ENCODE measurements around the gene TBC1D3I.
"Not testable (repeated sequence)": the region's sequence is repeated elsewhere in the genome, so short reads cannot be mapped to it uniquely, and the experiment has no call there.

Gene TBC1D3I

DNA sequence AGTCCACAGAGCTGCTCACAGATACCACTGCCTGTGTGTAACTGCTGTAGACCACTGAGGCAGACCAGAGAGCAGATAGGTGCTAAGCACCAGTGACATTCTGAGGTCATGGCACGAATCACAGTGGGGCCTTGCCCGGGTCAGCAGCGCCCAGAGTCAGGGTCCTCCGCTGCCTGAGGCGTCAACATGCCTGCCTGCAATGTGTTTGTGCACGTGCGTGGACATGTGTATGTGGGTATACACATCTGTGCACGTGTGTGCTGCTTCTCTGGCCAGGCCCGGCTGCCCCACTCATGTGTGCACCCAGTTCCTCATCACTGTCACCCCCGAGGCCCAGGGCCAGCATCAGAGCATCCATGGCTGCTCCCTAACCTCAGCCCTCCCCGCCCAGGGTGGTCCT, at the start of gene TBC1D3I:
TSS of gene TBC1D3I (minus strand) at position 101 of the 400 bp plus-strand sequence. CDS start 1,585 bp downstream, outside the sequence.
- H3K9me3 Mint-ChIP-seq; H3K27ac Mint-ChIP-seq; H3K4me1 Mint-ChIP-seq; DNase-seq; H3K4me3 Mint-ChIP-seq; H3K27me3 Mint-ChIP-seq (ENCODE audit: low read depth, poor library complexity); H3K36me3 Mint-ChIP-seq (ENCODE audit: low read depth): not testable (repeated sequence)

DNA sequence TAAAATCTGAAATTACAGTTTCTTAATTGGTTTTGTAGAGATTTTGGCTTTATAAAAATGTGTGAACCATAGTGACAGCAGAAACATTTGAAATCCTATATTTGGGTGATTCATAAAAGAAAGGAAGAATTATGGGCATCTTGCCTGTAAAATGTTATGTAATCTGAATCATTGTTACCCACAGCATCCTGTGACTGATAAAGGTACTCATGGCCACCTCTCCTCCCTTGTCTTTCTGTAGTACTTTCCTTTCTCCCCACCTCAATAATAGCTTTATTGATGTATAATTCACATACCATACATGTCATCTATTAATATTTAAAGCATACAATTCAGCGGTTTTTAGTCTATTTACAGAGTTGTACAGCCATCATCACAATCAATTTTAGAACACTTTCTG, 30.8 kb upstream of the TBC1D3I start:
- H3K4me3 Mint-ChIP-seq; H3K4me1 Mint-ChIP-seq; H3K9me3 Mint-ChIP-seq; H3K36me3 Mint-ChIP-seq (ENCODE audit: low read depth); DNase-seq; H3K27me3 Mint-ChIP-seq (ENCODE audit: low read depth, poor library complexity); H3K27ac Mint-ChIP-seq: not testable (repeated sequence)

DNA sequence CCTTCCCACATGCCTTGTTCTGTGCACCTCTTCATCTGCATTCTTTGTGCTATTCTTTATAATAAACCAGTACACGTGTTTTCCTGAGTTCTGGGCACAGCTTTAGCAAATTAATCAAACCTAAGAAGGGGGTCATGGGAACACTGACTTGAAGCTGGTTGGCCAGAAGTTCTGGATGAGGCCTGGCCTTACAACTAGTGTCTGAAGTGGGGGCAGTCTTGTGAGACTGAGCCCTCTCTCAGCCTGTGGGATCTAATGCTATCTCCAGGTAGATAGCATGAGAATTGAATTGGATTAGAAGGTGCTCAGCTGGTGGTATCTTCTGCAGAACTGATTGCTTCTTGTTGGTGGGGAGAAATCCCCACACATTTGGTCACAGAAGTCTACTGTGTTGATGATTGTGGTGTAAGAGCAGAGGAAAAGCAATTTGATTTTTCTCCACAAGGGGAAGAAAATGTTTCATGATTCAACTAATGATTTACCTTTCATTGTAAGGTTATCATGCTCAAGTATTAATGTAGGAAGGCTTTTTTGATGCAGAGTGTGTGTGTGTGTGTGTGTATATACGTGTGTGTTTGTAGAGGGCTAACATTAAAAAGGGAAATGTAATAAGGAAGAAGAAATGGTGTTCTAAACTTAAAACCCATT, 25.7 kb upstream of the TBC1D3I start:
- not testable (repeated sequence) for H3K9me3 Mint-ChIP-seq; H3K4me1 Mint-ChIP-seq; H3K4me3 Mint-ChIP-seq; H3K27ac Mint-ChIP-seq; H3K36me3 Mint-ChIP-seq (ENCODE audit: low read depth); DNase-seq; H3K27me3 Mint-ChIP-seq (ENCODE audit: low read depth, poor library complexity)

DNA sequence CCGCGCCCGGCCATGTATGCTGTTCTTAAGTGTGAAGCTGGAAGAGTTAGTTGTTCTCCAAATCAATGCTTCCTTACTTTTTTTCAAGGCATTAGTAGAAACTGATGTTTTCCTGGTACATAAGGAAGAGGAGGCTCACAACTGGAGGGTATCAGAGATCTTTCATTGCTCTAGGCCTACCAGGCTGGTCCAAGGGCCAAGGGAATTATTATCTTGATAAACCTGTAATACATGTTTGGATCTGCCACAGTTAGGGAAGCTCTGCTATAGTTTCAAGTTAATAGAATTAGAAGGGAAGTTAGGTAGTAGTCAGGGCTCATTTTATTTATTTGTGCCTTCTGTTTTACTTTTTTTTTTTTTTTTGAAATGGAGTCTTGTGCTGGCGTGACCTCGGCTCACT, 19.8 kb upstream of the TBC1D3I start:
- not testable (repeated sequence) for H3K27ac Mint-ChIP-seq; DNase-seq; H3K4me1 Mint-ChIP-seq; H3K27me3 Mint-ChIP-seq (ENCODE audit: low read depth, poor library complexity); H3K9me3 Mint-ChIP-seq; H3K36me3 Mint-ChIP-seq (ENCODE audit: low read depth); H3K4me3 Mint-ChIP-seq

DNA sequence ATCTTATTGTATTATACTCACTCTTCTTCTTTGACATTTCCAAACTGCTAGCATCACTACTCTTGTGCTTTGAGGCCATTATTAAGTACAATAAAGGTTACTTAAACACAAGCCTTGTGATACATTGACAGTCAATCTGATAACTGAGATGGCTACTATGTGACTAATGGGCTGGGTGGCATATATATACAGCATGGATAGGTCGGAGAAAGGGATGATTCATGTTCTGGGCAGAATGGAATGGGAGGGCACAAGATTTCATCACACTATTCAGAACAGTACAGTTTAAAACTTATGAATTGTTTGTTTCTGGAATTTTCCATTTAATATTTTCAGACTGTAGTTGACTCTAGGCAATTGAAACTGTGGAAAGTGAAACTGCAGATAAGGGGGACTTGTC, 18.9 kb upstream of the TBC1D3I start:
- H3K4me3 Mint-ChIP-seq; H3K4me1 Mint-ChIP-seq; DNase-seq; H3K27me3 Mint-ChIP-seq (ENCODE audit: low read depth, poor library complexity); H3K9me3 Mint-ChIP-seq; H3K27ac Mint-ChIP-seq; H3K36me3 Mint-ChIP-seq (ENCODE audit: low read depth): not testable (repeated sequence)

DNA sequence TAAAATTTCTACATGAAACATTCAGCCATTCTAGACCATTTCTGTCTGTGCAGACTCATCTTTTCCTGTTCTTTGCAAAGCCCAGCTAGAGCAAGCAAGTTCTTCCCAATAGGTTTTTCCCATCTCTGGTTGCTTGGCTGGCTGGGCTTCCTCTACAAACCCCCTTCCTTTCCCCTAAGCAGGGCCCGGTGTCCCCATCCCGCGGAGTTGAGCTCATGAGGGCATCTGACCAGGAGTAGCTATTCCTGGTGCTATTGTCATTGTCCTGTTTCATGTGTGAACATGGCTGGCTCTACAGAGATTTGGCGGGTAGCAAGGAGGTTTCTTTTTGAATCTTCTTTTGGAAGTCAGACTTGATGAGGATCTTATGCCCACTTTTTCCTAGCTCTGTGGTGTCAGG, 22.3 kb downstream of the TBC1D3I start:
- not testable (repeated sequence) for H3K4me1 Mint-ChIP-seq; H3K4me3 Mint-ChIP-seq; H3K27ac Mint-ChIP-seq; DNase-seq; H3K36me3 Mint-ChIP-seq (ENCODE audit: low read depth); H3K9me3 Mint-ChIP-seq; H3K27me3 Mint-ChIP-seq (ENCODE audit: low read depth, poor library complexity)

DNA sequence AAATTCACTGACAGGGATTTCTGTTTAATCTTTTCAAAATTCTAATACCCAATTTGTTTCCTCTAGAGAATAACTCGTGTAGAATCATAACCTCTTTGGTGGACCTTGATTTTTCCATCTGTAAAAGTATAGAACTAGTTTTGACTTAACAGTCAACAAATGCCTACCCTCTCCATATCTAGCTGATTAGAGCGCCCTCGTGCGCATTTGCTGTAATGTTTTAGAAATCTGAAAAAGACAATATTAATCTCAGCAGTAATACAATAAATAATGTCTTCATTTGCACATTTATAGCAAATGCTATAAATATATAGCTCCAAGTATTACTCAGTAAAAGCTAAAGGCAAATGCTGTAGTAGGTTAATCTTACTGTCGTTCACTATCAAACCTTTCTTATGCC, 34.7 kb downstream of the TBC1D3I start:
- not testable (repeated sequence) for H3K4me1 Mint-ChIP-seq; H3K9me3 Mint-ChIP-seq; DNase-seq; H3K27me3 Mint-ChIP-seq (ENCODE audit: low read depth, poor library complexity); H3K27ac Mint-ChIP-seq; H3K4me3 Mint-ChIP-seq; H3K36me3 Mint-ChIP-seq (ENCODE audit: low read depth)

DNA sequence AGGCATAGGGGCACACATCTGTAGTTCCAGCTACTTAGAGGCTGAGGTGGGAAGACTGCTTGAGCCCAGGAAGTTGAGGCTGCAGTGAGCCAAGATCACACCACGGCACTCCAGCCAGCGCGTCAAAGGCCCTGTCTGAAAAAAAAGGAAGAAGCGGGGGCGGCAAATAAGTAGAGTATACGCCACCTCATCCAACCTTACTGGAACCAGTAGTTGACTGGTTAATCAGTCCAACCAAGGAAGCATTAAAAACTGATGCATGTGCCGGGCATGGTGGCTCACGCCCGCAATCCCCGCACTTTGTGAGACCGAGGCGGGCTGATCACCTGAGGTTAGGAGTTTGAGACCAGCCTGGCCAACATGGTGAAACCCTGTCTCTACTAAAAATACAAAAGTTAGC, 41.4 kb downstream of the TBC1D3I start:
- H3K36me3 Mint-ChIP-seq (ENCODE audit: low read depth); DNase-seq; H3K4me3 Mint-ChIP-seq; H3K4me1 Mint-ChIP-seq; H3K27ac Mint-ChIP-seq: not testable (repeated sequence)
- Mint-ChIP-seq H3K9me3 (peaks cover 20% of the 10 kb centered on the region), H3K27me3 (ENCODE audit: low read depth, poor library complexity) (peaks cover 10% of the 10 kb centered on the region)

DNA sequence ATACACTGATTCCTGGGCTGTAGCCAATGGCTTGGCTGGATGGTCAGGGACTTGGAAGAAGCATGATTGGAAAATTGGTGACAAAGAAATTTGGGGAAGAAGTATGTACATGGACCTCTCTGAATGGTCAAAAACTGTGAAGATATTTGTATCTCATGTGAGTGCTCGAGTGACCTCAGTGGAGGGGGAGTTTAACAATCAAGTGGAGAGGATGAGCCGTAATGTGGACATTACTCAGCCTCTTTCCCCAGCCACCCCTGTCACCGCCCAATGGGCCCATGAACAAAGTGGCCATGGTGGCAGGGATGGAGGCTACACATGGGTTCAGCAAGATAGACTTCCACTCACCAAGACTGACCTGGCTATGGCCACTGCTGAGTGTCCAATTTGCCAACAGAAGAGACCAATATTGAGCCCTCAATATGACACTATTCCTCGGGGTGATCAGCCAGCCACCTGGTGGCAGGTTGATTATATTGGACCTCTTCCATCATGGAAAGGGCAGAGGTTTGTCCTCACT, 42.7 kb downstream of the TBC1D3I start:
- H3K27ac Mint-ChIP-seq, H3K4me3 Mint-ChIP-seq, DNase-seq: not testable (repeated sequence)

DNA sequence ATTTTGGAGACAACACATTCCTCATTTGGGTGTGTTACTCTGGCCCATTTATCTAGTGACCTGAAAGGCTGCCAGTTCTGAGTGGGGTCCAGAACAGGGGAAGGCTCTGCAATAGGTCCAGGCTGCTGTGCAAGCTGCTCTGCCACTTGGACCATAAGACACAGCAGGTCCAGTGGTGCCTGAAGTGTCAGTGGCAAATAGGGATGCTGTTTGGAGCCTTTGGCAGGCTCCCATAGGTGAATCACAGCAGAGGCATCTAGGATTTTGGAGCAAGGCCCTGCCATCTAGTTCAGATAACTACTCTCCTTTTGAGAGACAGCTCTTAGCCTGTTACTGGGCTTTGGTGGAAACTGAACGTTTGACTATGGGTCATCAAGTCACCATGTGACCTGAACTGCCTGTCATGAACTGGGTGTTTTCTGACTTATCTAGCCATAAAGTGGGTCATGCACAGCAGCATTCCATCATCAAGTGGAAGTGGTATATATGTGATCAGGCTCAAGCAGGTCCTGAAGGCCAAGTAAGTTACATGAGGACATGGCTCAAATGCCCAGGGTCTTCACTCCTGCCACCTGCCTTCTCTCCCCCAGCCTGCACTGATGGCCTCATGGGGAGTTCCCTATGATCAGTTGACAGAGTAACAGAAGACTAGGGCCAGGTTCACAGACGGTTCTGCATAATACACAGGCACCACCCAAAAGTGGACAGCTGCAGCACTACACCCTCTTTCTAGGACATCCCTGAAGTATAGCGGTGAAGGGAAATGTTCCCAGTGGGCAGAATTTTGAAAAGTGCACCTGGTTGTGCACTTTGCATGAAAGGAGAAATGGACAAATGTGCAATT, 43.4 kb downstream of the TBC1D3I start:
- Mint-ChIP-seq H3K9me3 (peaks cover 25% of the 10 kb centered on the region), H3K27me3 (ENCODE audit: low read depth, poor library complexity) (peaks cover 11% of the 10 kb centered on the region)
- not testable (repeated sequence) for DNase-seq; H3K4me1 Mint-ChIP-seq; H3K36me3 Mint-ChIP-seq (ENCODE audit: low read depth); H3K27ac Mint-ChIP-seq; H3K4me3 Mint-ChIP-seq

More for the DNA sequence above, 42.7 kb downstream of the TBC1D3I start:
- not testable (repeated sequence) for H3K4me1 Mint-ChIP-seq; H3K36me3 Mint-ChIP-seq (ENCODE audit: low read depth)
- Mint-ChIP-seq H3K9me3 (peaks cover 25% of the 10 kb centered on the region), H3K27me3 (ENCODE audit: low read depth, poor library complexity) (peaks cover 10% of the 10 kb centered on the region)

DNA sequence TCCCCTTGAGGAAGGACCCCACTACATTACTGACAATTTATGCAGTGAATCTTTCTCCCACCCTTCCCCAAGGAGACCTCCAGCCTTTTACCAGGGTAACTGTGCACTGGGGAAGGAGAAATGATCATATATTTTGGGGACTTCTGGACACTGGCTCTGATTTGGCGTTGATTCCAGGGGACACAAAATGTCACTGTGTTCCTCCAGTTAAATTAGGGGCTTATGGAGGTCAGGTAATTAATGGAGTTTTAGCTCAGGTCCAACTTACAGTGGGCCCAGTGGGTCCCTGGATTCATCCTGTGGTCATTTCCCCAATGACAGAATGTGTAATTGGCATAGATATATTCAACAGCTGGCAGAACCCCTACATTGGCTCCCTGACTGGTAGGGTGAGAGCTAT, 44.8 kb downstream of the TBC1D3I start:
- not testable (repeated sequence) for DNase-seq, H3K4me3 Mint-ChIP-seq, H3K27ac Mint-ChIP-seq

DNA sequence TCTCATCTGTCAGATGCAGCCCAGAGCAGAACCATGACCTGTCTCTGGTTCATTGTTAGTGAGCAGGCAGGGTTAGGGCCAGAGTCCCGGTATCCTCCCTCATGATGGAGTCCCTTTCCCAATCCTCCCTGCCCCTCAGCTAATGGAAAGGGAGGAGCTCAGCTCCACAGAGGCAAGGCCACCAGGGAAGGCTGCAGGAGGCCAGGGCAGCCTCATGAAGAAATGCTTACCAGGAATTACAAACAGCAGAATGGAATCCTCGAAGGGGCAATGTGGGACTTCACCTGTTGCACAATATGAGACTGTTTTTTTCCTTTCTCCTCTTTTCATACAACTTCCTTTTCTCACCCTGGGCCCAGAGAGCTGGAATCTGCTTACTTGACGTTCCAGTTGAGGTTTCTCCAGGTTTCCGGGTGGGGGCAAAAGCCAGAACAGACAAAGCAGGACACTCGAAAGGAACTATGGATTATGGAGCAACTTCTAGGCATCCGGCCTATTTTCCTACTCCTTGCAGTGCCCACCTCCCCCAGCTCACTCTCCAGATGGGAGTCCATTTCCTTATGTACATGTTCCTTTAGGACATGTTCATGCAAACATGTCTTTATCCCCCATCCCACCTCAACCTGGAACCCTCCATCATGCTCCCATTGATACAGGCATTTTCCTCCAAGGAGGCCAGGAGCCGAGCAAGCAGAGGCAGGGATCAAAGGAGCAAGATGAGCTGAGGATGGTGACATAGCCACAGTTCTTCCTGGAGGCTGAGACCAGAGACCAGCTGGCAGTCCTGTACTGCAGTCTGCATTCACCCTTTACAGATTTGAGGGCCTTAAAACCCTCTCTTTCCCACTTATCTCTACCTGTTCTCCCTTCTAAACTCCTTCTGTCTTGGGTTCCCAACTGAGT, 48.7 kb downstream of the TBC1D3I start:
- not testable (repeated sequence) for DNase-seq; H3K36me3 Mint-ChIP-seq (ENCODE audit: low read depth); H3K27ac Mint-ChIP-seq; H3K4me3 Mint-ChIP-seq
- Mint-ChIP-seq H3K9me3 (peaks cover 25% of the 10 kb centered on the region), H3K4me1 (peaks cover 24% of the 10 kb centered on the region), H3K27me3 (ENCODE audit: low read depth, poor library complexity) (peaks cover 21% of the 10 kb centered on the region)

More for the DNA sequence above, 44.8 kb downstream of the TBC1D3I start:
- H3K27me3 Mint-ChIP-seq (ENCODE audit: low read depth, poor library complexity), result peaks cover 23% of the 10 kb centered on the region
- peaks cover 25% of the 10 kb centered on the region for H3K9me3 Mint-ChIP-seq
- not testable (repeated sequence) for H3K36me3 Mint-ChIP-seq (ENCODE audit: low read depth); H3K4me1 Mint-ChIP-seq
